IPS-18a (cell line): ENCODE data around the gene KRABD2.
"Not testable (repeated sequence)": the region's sequence is repeated elsewhere in the genome, so short reads cannot be mapped to it uniquely, and the experiment has no call there.

Source experiments
- H3K27ac ChIP-seq: one replicate; pipeline ENCODE4 v1.5.1; 2013; ENCODE audit warnings: low read length
- H3K27me3 ChIP-seq: one replicate; pipeline ENCODE4 v1.6.1; 2013; ENCODE audit warnings: mild to moderate bottlenecking, low read length; ENCODE audit not compliant: control insufficient read depth, insufficient read depth
- H3K36me3 ChIP-seq: one replicate; pipeline ENCODE4 v1.6.1; 2013; ENCODE audit warnings: low read depth, low read length; ENCODE audit not compliant: control insufficient read depth
- H3K4me1 ChIP-seq: one replicate; pipeline ENCODE4 v1.6.1; 2013; ENCODE audit warnings: low read depth, low read length; ENCODE audit not compliant: control insufficient read depth
- H3K4me3 ChIP-seq: one replicate; pipeline ENCODE4 v1.5.1; 2013; ENCODE audit warnings: low read length
- H3K9ac ChIP-seq: one replicate; pipeline ENCODE4 v1.6.1; 2013; ENCODE audit warnings: mild to moderate bottlenecking, low read length, moderate library complexity
- H3K9me3 ChIP-seq: one replicate; pipeline ENCODE4 v1.6.1; 2013; ENCODE audit warnings: low read depth, low read length; ENCODE audit not compliant: control insufficient read depth

The KRABD2 gene

GRCh38 chr17:8373856-8374255 lies 2.6 kb downstream of the KRABD2 start:
- H3K27ac ChIP-seq, H3K9ac ChIP-seq, H3K4me3 ChIP-seq, H3K9me3 ChIP-seq, H3K4me1 ChIP-seq, H3K27me3 ChIP-seq: not testable (repeated sequence)
- H3K36me3 ChIP-seq, result peaks cover 34% of the 10 kb centered on the region

- Histone ChIP-seq H3K4me1 (peaks cover 9% of the 10 kb centered on the region), H3K9me3 (no peaks in the 10 kb centered on the region), H3K4me3 (no peak overlapping the region), H3K27me3 (no peaks in the 10 kb centered on the region), H3K36me3 (peaks cover 25% of the 10 kb centered on the region), H3K9ac (no peak overlapping the region), H3K27ac (no peak overlapping the region)
These were observed 4.1 kb downstream of the KRABD2 start for GRCh38 chr17:8372422-8372821.

GRCh38 chr17:8371786-8372185 lies 4.7 kb downstream of the KRABD2 start:
- H3K27me3 ChIP-seq, result no peaks in the 10 kb centered on the region
- H3K9ac ChIP-seq, result no peak overlapping the region
- H3K4me3 ChIP-seq, result no peak overlapping the region
- no peaks in the 10 kb centered on the region for H3K9me3 ChIP-seq
- H3K36me3 ChIP-seq, result peaks cover 19% of the 10 kb centered on the region
- peaks cover 7% of the 10 kb centered on the region for H3K4me1 ChIP-seq
- H3K27ac ChIP-seq, result no peak overlapping the region

GRCh38 chr17:8369944-8370343 lies 6.6 kb downstream of the KRABD2 start:
- H3K9ac ChIP-seq, result no peak overlapping the region
- no peaks in the 10 kb centered on the region for H3K27me3 ChIP-seq
- no peak overlapping the region for H3K27ac ChIP-seq
- H3K4me1 ChIP-seq, result no peaks in the 10 kb centered on the region
- no peaks in the 10 kb centered on the region for H3K9me3 ChIP-seq
- H3K4me3 ChIP-seq, result no peak overlapping the region
- H3K36me3 ChIP-seq, result peaks cover 19% of the 10 kb centered on the region

GRCh38 chr17:8368193-8368592 lies 8.3 kb downstream of the KRABD2 start:
- Histone ChIP-seq H3K27ac (no peak overlapping the region), H3K9ac (no peak overlapping the region), H3K36me3 (peaks cover 19% of the 10 kb centered on the region), H3K4me1 (no peaks in the 10 kb centered on the region), H3K9me3 (no peaks in the 10 kb centered on the region), H3K27me3 (no peaks in the 10 kb centered on the region), H3K4me3 (no peak overlapping the region)

- H3K27me3 ChIP-seq, result no peaks in the 10 kb centered on the region
- H3K36me3 ChIP-seq, result peaks cover 19% of the 10 kb centered on the region
- no peak overlapping the region for H3K27ac ChIP-seq
- H3K9ac ChIP-seq, result no peak overlapping the region
- no peaks in the 10 kb centered on the region for H3K9me3 ChIP-seq
- no peaks in the 10 kb centered on the region for H3K4me1 ChIP-seq
- H3K4me3 ChIP-seq, result no peak overlapping the region
These were observed 10.3 kb downstream of the KRABD2 start for GRCh38 chr17:8366231-8366630.

- Histone ChIP-seq H3K27ac (no peak overlapping the region), H3K4me3 (no peak overlapping the region), H3K9ac (no peak overlapping the region), H3K36me3 (peaks cover 18% of the 10 kb centered on the region), H3K4me1 (peaks cover 9% of the 10 kb centered on the region), H3K9me3 (no peaks in the 10 kb centered on the region), H3K27me3 (no peaks in the 10 kb centered on the region)
These were observed 11.4 kb downstream of the KRABD2 start for GRCh38 chr17:8365143-8365542.

GRCh38 chr17:8362651-8363332 lies 13.7 kb downstream of the KRABD2 start:
- Histone ChIP-seq H3K4me1 (peaks cover 16% of the 10 kb centered on the region), H3K9me3 (no peaks in the 10 kb centered on the region), H3K9ac (no peak overlapping the region), H3K27ac (no peak overlapping the region), H3K27me3 (no peaks in the 10 kb centered on the region), H3K36me3 (no peaks in the 10 kb centered on the region), H3K4me3 (no peak overlapping the region)

GRCh38 chr17:8360751-8361150 lies 15.8 kb downstream of the KRABD2 start:
- Histone ChIP-seq H3K4me3 (no peak overlapping the region), H3K9ac (no peak overlapping the region), H3K9me3 (no peaks in the 10 kb centered on the region), H3K27ac (peak overlapping the region; percentile 39), H3K36me3 (no peaks in the 10 kb centered on the region), H3K4me1 (peaks cover 16% of the 10 kb centered on the region), H3K27me3 (no peaks in the 10 kb centered on the region)

- no peak overlapping the region for H3K4me3 ChIP-seq
- peaks cover 16% of the 10 kb centered on the region for H3K4me1 ChIP-seq
- peak overlapping the region; percentile 39 for H3K27ac ChIP-seq
- no peak overlapping the region for H3K9ac ChIP-seq
- H3K36me3 ChIP-seq, result no peaks in the 10 kb centered on the region
- H3K27me3 ChIP-seq, result no peaks in the 10 kb centered on the region
- H3K9me3 ChIP-seq, result no peaks in the 10 kb centered on the region
These were observed 16.2 kb downstream of the KRABD2 start for GRCh38 chr17:8360260-8360659.

GRCh38 chr17:8359769-8360168 lies 16.7 kb downstream of the KRABD2 start:
- Histone ChIP-seq H3K27ac (no peak overlapping the region), H3K4me3 (no peak overlapping the region), H3K27me3 (no peaks in the 10 kb centered on the region), H3K36me3 (no peaks in the 10 kb centered on the region), H3K9ac (no peak overlapping the region), H3K4me1 (peaks cover 16% of the 10 kb centered on the region), H3K9me3 (no peaks in the 10 kb centered on the region)

- Histone ChIP-seq H3K4me3 (no peak overlapping the region), H3K9ac (no peak overlapping the region), H3K4me1 (peaks cover 20% of the 10 kb centered on the region), H3K36me3 (no peaks in the 10 kb centered on the region), H3K9me3 (no peaks in the 10 kb centered on the region), H3K27ac (no peak overlapping the region), H3K27me3 (no peaks in the 10 kb centered on the region)
These were observed 18.6 kb downstream of the KRABD2 start for GRCh38 chr17:8357910-8358309.
